HepG2 (cell line): ENCODE data around the gene YIF1A.

Experiments used
- TRIM22 ChIP-seq: fragments of 450-650 bp; IDR thresholded peaks from 2 replicates; pipeline ENCODE4 v1.6.1; 2017
- ZBTB49 ChIP-seq: sonication (generic); formaldehyde crosslinking; IDR thresholded peaks from 2 replicates; pipeline ENCODE4 v1.4.0; 2020; ENCODE audit warnings: missing genetic modification reagents, borderline replicate concordance

- no peak for TF ChIP-seq TRIM22
- no peak for TF ChIP-seq ZBTB49 (CRISPR knock-in tag)
Observed at GRCh38 chr11:66321606-66322005, 32.7 kb upstream of the YIF1A start.
